Measurements from ENCODE around the gene TUT4.

TUT4 gene

DNA sequence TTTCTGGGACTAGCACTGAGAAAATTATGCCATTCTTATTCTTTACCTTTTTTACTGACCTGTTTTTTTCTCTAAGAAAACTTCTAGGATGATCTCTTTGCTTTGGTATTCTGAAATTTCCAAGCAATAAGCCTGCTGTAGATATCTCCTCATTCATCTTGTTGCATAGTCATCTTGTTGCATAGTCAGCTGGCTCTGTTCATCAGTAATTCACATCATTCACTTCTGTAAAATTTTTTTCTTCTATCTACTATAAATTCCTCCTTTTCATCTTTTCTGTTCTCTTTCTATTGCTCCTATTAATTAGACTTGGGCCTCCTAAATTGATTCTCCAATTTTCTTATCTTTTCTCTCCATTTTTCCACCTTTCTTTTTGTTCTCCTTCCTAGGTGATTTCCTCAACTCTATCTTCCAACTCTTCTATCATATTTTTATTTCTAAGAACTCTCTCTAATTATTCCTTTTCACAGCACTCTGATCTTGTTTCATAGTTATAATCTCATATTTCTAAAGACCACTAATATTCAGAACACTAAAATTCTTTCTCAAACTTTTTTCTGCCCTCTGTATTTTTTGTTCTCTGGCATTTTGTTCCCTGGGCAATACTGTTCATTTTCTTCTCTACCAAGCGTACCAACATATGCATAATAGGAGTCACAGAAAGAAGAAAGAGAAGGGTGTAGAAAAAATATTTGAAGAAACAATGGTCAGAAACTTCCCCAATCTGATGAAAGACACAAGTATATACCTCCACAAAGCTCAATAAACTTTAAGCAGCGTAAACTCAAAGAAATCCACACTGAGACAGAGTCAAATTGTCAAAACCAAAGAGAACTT is 17.7 kb downstream of the TUT4 start:
- in situ Hi-C loops (cut with MboI; ENCODE audit: low sequenced_read_pairs): no loop called here

DNA sequence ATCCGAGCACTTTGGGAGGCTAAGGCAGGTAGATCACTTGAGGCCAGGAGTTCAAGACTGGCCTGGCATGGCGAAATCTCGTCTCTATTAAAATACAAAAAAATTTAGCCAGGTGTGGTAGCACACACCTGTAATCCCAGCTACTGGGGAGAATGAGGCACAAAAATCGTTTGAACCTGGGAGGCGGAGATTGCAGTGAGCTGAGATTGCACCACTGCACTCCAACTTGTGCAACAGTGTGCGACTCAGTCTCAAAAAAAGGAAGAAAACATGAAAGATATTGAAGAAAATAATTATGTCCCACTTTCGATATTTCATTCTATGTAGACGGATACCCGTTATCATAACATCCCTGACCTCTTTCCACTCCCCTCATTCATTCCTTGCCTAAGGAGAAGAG is 19.2 kb downstream of the TUT4 start:
- in situ Hi-C loops (cut with MboI; ENCODE audit: low sequenced_read_pairs): no loop called here

DNA sequence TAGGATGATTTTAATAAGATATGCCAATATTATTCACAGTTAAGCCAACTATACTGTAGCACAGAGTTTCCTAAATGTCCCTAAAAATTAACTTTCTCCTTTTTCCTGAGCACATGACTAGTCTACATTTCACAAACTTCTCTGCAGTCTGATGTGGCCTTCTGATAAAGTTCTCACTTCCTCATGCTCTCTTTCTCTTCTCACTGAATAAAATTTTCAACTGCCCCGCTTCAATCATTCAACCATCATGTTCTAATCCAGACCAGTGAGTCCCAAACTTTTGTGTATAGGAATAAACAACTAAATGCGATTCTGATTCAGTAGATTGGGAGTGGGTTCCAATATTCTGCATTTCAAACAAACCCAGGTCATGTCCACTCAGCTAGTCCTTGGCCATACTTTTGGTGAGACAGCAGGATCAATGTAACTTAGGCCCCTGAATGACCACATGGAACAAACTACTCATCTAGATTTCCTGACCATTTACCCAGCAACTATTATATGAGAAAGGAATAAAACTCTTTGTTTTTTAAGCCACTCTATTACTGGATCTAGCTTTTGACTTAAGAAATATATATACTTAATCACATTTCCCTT is 20.1 kb downstream of the TUT4 start:
- in situ Hi-C loops (cut with MboI; ENCODE audit: low sequenced_read_pairs): no loop called here

DNA sequence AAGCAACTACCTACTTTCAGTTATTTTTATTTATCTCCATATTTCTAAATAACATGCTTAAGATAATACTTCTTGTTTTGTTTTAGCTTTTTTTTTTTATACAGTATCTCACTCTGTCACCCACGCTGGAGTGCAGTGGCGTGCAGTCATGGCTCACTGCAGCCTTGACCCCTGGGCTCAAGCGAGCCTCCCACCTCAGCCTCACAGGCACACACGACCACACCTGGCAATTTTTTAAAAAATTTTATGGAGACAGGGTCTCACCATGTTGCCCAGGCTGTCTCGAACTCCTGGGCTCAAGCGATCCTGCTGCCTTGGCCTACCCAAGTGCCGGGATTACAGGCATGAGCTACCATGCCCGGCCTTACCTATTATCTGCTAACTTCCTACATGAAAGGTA is 20.6 kb downstream of the TUT4 start:
- in situ Hi-C loops (cut with MboI; ENCODE audit: low sequenced_read_pairs): no loop called here

DNA sequence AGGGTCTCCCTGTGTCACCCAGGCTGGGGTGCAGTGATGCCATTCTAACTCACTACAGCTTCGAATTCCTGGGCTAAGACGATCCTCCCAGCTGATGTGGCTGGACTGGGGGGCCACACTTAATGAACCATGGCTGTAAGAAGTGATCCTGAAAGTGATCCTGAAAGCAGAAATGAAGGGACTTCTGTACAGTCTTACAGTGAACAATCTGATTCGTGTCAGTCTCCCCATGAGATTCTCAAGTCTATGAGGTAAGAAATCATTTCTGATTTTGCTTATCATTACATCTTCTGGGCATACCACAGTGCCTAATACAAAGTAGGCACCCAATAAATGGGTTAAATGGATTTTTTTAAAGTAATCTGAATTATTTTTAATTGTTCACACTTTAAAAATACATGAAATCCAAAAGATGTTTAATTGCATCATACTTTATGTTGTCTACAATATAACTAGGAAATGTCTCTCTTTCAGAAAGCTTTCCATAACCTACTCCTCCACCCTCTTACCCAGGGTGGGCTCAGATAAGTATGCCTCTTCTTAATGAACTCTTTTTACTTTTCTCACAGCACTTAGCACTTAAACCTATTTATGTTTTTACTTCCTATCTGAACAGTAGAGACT is 21.5 kb downstream of the TUT4 start:
- in situ Hi-C loops (cut with MboI; ENCODE audit: low sequenced_read_pairs): no loop called here

DNA sequence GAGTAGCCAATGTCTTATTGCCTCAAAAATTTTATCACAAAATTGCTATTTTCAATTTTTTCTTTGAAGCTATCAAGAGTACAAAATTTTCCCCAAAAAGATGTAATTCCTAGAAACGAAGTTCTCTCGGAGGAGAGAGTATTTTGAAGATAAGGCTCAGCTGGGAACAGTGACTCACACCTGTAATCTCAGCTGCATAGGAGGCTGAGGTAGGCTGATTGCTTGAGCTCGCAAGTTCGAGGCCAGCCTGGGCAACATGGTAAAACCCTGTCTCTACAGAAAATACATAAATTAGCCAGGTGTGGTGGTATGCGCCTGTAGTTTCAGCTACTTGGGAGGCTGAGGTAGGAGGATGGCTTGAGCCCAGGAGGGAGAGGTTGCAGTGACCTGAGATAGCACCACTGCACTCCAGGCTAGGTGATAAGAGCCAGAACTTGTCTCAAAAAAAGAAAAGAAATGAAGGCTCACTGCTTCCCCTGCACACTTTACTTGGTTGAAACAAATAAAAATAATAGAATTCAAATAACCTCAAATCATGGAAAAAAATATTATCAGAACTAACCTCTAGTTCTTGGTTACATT is 22.2 kb downstream of the TUT4 start:
- in situ Hi-C loops (cut with MboI; ENCODE audit: low sequenced_read_pairs): no loop called here

DNA sequence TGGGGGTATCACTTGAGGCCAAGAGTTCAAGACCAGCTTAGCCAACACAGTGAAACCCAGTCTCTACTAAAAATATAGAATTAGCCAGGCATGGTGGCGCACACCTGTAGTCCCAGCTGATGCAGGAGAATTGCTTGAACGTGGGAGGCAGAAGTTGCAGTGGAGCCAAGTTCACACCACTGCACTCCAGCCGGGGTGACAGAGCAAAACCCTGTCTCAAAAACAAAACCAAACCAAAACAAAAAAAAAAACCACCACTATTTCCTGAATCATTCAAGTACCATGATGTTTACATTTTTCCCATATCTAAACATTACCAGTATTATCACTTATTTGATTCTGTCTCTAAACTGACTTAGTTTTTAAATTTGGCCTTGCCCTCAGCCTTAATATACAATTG is 29.5 kb downstream of the TUT4 start:
- in situ Hi-C loops (cut with MboI; ENCODE audit: low sequenced_read_pairs): no loop called here

DNA sequence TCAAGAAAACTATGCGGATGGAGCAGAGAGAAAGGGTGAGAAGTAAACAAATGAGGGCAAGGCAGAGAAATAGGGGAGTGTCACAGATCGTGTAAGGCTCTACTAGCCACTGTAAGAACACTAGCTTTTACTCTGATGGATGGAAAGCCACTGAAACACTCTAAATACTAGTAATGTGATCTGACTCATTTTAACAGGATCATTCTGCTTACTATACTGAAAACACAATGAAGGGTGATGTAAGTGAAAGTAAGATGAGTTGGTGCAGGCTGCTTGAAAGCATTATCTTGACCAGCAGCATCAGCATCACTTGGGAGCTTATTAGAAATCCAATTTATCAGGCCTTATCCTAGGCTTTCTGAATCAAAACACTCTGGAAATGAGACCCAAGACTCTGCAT is 32.7 kb downstream of the TUT4 start:
- in situ Hi-C loops (cut with MboI; ENCODE audit: low sequenced_read_pairs): no loop called here

DNA sequence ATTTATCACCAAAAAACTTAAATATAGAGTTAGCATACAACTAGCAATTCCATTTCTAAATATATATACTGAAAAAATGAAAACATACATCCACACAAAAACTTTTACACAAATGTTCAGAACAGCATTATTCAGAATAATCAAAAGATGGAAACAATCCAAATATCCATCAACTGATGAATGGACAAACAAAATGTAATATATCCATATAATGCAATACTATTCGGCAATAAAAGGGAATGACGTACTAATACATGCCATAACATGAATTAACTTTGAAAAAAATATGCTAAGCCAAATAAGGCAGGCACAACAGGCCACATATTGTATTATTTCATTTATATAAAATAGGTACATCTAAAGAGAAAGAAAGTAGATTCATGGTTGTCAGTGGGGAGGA is 33.9 kb downstream of the TUT4 start:
- in situ Hi-C loops (cut with MboI; ENCODE audit: low sequenced_read_pairs): no loop called here

DNA sequence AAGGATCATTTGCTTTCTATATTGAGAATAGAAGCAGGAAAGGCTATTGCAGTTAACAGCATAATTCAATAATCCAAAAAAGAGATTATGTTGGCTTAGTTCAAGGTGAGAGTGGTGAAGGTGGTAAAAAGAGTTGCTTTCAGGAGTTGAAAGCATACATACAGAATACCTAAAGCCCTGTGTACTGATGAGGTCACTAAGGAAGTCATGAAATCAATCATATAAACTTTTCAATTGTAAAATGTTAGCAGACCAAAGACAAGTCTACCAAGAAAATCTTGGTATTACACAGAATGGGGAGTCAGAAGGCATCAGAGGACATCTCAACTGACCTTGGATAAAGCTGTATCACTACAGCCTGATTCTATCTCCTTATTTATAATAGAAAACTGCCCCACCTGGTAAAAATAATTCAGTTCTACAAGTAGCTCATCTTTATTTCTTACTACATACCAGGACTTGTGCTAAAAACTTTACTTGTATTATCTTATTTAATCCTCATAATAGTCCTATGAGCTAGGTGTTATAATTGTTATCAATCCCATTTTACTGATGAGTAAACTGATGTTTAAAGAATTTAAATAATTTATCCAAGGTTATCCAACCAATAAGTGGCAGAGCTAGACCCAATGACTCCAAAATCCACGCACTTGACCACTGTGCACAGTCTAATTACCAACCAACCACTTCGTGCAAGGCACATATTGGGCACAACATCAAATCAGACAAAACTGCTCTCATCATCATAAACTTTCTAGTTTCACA is 40.9 kb downstream of the TUT4 start:
- in situ Hi-C loops (cut with MboI; ENCODE audit: low sequenced_read_pairs): no loop called here

DNA sequence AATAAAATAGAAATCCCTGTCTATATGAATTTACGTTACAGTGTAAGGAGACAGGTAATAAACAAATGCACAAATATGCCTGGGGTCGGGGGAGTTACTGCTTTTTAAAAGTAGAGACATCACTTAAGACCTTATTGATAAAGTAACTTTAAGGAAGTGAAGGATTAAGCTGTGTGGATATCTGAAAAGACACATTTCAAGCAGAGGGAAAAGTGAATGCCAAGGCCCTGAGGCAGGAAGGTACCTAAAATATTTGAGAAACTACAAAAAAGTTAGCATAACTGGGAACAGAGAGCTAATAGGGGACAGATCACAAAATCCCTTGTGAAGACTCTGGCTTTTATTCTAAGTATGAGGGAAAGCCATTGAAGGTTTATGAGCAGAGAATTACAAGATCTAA is 41.5 kb downstream of the TUT4 start:
- in situ Hi-C loops (cut with MboI; ENCODE audit: low sequenced_read_pairs): no loop called here

DNA sequence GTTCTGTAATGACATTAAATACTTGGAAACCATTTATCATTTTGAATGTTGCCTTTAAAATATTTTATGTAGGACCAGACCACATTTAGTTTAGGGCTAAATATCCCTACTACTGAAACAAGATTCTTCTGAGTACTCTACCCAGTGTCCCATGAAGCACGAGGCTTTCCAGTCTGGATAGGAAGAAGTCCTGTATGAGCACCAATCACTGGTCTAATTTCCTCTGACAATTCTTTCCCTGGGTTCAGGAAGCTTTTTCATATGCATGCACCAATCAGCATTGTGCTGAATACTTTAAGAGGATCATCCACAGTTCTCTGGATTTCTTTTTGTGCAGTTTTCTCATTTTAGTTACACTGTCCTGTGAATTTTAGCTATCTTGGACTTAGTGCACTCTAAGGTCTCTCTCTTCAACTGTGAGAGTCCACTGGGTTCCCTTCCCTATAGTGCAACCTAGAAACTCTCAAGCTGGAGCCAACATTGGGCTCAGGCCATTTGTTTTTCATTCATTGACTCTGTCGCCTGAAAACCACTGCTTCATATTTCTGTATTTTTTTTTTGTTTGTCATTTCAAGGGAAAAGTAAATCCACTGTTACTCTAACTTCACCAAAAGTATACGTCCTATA is 45.9 kb downstream of the TUT4 start:
- in situ Hi-C loops (cut with MboI; ENCODE audit: low sequenced_read_pairs): no loop called here

DNA sequence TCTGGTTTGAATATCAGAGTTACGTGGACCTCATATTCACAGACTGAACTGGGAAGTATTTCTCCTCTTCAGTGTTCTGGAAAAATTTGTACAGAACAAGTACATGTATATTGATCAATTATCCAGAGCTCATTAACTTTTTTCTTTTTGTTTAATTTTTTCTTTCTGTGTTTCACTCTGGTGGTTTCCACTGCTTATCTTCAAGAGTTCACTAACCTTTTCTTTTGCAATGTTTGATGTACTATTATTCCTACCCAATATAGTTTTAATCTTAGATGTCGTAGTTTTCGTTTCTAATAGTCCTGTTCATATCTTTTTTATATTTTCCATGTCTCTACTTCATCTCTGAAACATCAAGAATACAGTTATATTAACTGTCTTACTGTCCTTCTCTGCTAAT is 46.5 kb downstream of the TUT4 start:
- in situ Hi-C loops (cut with MboI; ENCODE audit: low sequenced_read_pairs): no loop called here

DNA sequence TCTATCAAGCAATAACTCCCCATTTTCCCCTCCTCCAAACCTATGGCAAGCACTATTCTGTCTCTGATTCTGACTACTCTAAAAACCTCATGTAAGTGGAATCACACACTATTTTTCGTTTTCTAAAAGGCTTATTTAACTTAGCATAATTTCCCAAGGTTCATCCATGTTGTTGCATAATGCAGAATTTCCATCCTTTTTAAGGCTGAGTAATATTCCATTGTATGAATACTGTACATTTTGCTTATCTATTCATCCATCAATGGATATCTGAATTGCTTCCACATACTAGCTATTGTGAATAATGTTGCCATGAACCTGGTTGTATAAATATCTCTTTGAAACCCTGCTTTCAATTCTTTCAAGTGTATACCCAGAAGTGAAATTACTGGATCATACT is 48.2 kb downstream of the TUT4 start:
- in situ Hi-C loops (cut with MboI; ENCODE audit: low sequenced_read_pairs): no loop called here

DNA sequence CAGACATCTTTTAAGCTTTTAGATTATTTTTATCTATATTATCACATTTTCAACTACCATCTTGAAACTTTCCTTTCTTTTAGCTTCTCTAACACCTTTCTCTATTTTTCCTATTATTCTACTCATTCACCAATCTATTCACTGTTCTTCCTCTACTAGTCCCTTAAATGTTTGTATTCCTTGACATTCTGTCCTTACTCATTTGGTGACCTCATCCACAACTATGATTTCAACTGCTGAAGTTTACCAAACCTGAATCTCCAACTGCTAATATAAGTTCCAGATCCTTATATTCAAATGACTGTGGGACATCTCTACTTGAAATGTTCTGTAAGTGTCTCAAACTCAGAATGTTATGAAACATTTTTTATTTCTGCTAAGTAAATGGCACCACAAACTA is 49.2 kb downstream of the TUT4 start:
- in situ Hi-C loops (cut with MboI; ENCODE audit: low sequenced_read_pairs): no loop called here

DNA sequence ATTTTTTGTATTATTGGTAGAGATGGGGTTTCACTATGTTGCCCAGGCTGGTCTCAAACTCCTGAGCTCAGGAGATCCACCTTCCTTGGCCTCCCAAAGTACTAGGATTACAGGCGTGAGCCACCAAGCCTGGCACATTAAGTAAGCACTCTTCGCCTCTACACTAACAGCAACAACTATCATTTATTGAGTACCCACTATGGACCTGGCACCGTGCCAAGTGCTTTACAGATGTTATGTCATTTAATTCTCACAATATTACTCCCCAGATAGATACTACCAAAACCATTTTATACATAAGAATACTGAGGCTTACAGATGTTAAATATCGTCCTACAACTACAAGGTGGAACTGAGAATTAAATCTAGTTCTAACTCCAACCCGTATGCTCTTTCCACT is 50.1 kb downstream of the TUT4 start:
- in situ Hi-C loops (cut with MboI; ENCODE audit: low sequenced_read_pairs): no loop called here

DNA sequence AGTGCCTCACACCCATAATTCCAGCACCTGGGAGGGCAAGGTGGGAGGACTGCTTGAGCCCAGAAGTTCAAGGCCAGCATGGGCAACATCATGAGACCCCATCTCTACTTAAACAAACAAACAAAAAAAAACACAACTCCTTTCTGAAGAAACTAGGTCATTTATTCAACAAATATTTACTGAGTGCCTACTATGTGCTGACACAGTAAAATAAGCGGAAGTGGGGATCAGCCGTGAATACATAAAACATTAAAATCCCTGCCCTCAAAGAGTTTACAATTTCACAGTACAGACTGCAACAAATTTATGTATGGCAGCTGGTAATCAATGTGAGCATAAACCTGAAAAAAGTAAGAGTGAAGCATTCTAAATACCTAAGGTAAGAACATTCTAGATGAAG is 65.3 kb downstream of the TUT4 start:
- in situ Hi-C loops (cut with MboI; ENCODE audit: low sequenced_read_pairs): no loop called here

DNA sequence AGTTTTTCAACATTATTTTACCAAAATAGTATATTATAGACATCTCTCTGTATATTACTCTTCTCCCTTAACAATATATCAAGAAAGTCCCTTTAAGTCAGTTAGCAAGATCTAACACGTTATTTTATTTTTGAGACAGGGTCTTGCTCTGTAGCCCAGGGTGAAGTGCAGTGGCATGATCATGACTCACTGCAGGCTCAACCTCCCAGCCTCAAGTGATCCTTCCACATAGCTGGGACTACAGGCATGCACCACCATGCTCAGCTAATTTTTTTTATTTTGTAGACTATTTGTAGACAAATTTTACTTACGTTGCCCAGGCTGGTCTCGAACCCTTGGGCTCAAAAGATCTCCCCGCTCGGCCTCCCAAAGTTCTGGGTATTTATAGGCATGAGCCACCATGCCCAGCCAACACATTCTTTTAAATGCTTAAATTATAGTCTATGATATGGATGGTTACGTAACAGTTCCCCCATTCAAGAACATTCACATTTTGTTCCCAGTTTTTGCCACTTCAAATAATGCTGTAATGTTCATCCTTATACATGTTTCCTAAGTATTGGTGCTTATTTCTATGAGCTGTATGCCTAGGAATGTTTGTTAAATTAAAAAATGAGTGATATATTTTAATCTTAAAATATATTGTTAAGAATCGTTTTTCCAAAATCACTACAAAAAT is 70.4 kb downstream of the TUT4 start:
- in situ Hi-C loops (cut with MboI; ENCODE audit: low sequenced_read_pairs): no loop called here

DNA sequence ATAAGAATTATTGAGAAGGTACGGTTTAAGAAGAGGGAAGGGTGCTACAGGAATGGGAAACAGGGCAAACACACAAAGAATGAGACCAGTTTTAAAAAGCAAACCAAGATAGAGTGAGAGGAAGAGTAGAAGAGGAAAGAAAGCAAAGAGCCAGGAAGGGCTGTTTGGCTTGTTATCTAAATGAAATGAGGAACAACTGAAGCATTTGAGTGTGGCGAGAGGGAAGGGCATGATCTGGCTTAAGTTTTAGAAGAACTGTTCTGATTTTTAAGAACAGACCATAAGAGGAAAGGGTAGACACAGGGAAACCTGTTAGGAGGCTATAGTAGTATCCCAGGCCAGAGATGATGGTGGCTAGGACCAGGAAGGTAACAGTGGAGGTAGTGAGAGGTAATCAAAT is 73.8 kb downstream of the TUT4 start:
- in situ Hi-C loops (cut with MboI; ENCODE audit: low sequenced_read_pairs): no loop called here

DNA sequence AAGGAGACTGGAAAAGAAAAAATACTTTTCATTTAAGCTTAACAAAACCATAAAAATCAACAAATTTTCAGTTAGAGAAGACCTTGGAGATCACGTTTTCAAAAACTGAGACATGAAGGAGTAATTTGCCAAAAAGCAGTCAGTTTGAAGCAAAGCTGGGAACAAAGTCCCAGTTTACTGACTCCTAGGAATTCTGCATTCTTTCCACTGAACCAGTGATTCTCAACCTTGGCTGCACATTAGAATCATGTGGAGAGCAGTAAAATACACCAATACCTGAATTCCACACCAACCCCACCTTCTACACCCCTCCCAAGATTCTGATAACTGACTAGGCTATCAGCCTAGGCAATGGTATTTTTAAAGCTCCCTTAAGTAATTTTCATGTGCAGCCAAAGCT is 75.0 kb downstream of the TUT4 start:
- in situ Hi-C loops (cut with MboI; ENCODE audit: low sequenced_read_pairs): no loop called here
